GM21360 (cell line): ENCODE measurements around the gene FAHD2B.
"Not testable (repeated sequence)": the region's sequence is repeated elsewhere in the genome, so short reads cannot be mapped to it uniquely, and the experiment has no call there.

Experiments
- ATAC-seq: cut with Tn5 transposase; IDR thresholded peaks from one replicate; pipeline ENCODE4 v1.9.1; 2021; ENCODE audit warnings: mild to moderate bottlenecking, moderate library complexity; ENCODE audit not compliant: unreplicated experiment

FAHD2B gene

GRCh38 chr2:97068074-97068473, 26.6 kb downstream of the FAHD2B start:
- ATAC-seq: no peak

DNA sequence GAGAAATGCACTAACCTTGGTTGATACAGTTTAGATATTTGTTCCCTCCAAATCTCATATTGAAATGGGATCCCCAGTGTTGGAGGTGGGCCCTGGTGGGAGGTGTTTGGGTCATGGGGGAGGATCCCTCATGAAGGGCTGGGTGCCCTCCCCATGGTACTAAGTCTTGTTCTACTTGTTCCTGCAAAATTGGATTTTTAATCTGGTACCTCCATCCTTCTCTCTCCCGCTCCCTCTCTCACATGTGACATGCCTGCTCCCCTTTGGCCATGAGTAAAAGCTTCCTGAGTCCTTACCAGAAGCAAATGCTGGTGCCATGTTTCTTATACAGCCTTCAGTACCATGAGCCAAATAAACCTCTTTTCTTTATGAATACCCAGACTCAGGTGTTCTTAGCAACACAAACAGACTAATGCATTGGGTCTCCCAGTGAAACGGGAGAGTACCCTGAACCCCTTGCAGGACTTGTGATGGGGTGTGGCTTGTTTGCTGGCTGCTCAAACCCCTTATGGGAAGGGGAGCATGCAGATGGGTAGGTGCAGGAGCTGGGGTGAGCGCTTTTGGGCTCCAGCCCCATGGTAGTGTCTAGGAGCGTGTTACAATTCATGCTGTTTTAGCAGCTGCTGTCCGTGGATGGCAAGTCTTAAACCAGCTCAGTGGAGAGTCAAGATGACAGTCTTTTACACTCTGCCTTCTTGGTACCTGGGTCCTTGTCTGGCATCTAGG, 27.2 kb downstream of the FAHD2B start:
- ATAC-seq: no peak

- ATAC-seq: not testable (repeated sequence)
Observed at GRCh38 chr2:97066030-97066429, 28.7 kb downstream of the FAHD2B start.

DNA sequence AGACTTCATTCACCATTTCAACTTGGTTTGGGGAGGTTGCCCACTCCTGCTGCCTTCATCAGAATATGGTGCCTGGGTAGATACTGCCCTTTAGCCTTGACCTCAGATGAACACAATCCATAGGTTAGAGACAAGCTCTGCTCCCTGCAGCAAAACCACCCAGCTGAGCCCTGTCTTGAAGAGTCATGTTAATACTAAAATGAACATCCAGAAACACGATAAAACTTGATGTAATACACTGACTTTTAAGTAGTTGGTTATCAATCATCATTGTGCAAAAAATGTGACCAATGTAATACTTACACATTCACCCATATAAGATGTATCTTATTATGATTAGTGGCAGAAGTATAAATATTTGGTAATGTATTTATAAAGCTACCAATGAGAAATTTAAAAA, 32.7 kb downstream of the FAHD2B start:
- ATAC-seq: not testable (repeated sequence)

GRCh38 chr2:97059782-97060181, 34.9 kb downstream of the FAHD2B start:
- ATAC-seq: not testable (repeated sequence)

- ATAC-seq: not testable (repeated sequence)
Observed at GRCh38 chr2:97056150-97056549, 38.5 kb downstream of the FAHD2B start.

- ATAC-seq: not testable (repeated sequence)
Observed at GRCh38 chr2:97050032-97050431, 44.6 kb downstream of the FAHD2B start.

DNA sequence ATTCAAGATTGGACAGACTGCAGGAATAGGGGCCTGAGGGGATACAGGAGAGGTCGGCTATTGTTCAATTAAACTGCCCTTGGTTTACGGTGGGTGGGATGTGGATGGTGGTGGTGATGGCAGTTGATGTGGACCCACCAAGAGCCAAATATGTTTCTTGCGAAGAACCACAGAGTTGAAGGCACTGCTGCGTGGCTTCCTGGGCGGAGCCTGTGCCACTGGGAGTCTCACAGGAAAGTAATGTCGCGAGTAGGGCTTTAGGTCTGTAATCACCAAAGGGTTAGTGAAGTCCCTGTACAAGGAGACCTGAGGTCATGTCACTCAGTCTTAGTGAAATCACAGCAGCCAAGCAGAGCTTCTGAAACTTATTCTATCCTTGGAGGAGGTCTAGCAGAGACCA, 46.2 kb downstream of the FAHD2B start:
- ATAC-seq: not testable (repeated sequence)

GRCh38 chr2:97046676-97047075, 48.0 kb downstream of the FAHD2B start:
- not testable (repeated sequence) for ATAC-seq

- not testable (repeated sequence) for ATAC-seq
Observed at GRCh38 chr2:97045895-97046499, 48.7 kb downstream of the FAHD2B start.
